Measurements from ENCODE around the gene RBM22.
"Not testable (repeated sequence)": the region's sequence is repeated elsewhere in the genome, so short reads cannot be mapped to it uniquely, and the experiment has no call there.

Gene RBM22

GRCh38 chr5:150700594-150701377, at the start of gene RBM22:
TSS of gene RBM22 (minus strand) at chr5:150701062. CDS start at chr5:150700985, 77 bp downstream.
- peak; percentile 85 for DNase-seq

- DNase-seq, result no peak
These were observed 49.6 kb upstream of the RBM22 start for GRCh38 chr5:150750469-150750868.

- DNase-seq, result not testable (repeated sequence)
These were observed 42.3 kb upstream of the RBM22 start for GRCh38 chr5:150743142-150743488.

GRCh38 chr5:150742455-150743141, 41.7 kb upstream of the RBM22 start:
- not testable (repeated sequence) for DNase-seq

GRCh38 chr5:150740992-150741391, 40.1 kb upstream of the RBM22 start:
- no peak for DNase-seq

GRCh38 chr5:150738862-150739261, 38.0 kb upstream of the RBM22 start:
- no peak for DNase-seq

GRCh38 chr5:150734579-150735384, 33.9 kb upstream of the RBM22 start:
- peak; percentile 26 for DNase-seq

GRCh38 chr5:150731669-150732242, 30.9 kb upstream of the RBM22 start:
- DNase-seq, result no peak

GRCh38 chr5:150729859-150730258, 29.0 kb upstream of the RBM22 start:
- no peak for DNase-seq

- DNase-seq, result no peak
These were observed 23.0 kb upstream of the RBM22 start for GRCh38 chr5:150723845-150724244.

GRCh38 chr5:150710165-150710564, 9.3 kb upstream of the RBM22 start:
- DNase-seq, result no peak

GRCh38 chr5:150706776-150707390, 6.0 kb upstream of the RBM22 start:
- DNase-seq, result no peak

GRCh38 chr5:150703762-150704161, 2.9 kb upstream of the RBM22 start:
- no peak for DNase-seq

GRCh38 chr5:150700246-150700593, 642 bp downstream of the RBM22 start:
- no peak for DNase-seq

- DNase-seq, result no peak
These were observed 6.2 kb downstream of the RBM22 start for GRCh38 chr5:150694612-150695011.

- DNase-seq, result no peak
These were observed 8.6 kb downstream of the RBM22 start for GRCh38 chr5:150692276-150692675.

- DNase-seq, result no peak
These were observed 10.1 kb downstream of the RBM22 start for GRCh38 chr5:150690760-150691159.

- no peak for DNase-seq
These were observed 11.7 kb downstream of the RBM22 start for GRCh38 chr5:150689120-150689519.

GRCh38 chr5:150676578-150676977, 24.3 kb downstream of the RBM22 start:
- no peak for DNase-seq

GRCh38 chr5:150675069-150675468, 25.8 kb downstream of the RBM22 start:
- no peak for DNase-seq

GRCh38 chr5:150674341-150674821, 26.5 kb downstream of the RBM22 start:
- no peak for DNase-seq

- DNase-seq, result no peak
These were observed 28.0 kb downstream of the RBM22 start for GRCh38 chr5:150672884-150673275.
